ENCODE data around the gene MYO3B. TPM values are rescaled to one million over a fixed set of nuclear protein-coding genes. Genes with fewer than 3 reads are reported as not detected.

MYO3B gene
- total RNA-seq, 1 donor from 2014 or later, result 0.22 TPM

GRCh38 chr2:170336916-170337315 is 159.0 kb downstream of the MYO3B start:
- DNase-seq, result no peak
- H3K27me3 Mint-ChIP-seq (ENCODE audit: unreplicated experiment), result no peaks in the 10 kb centered on the region

GRCh38 chr2:170339322-170339721 is 161.4 kb downstream of the MYO3B start:
- TF ChIP-seq CTCF (IDR thresholded peaks at IDR 0.05; ENCODE audit: partially characterized antibody, unreplicated experiment), result no peak
- Mint-ChIP-seq H3K36me3 (ENCODE audit: unreplicated experiment) (no peaks in the 10 kb centered on the region), H3K4me1 (ENCODE audit: low read depth, unreplicated experiment) (peaks cover 23% of the 10 kb centered on the region), H3K4me3 (ENCODE audit: unreplicated experiment) (no peak overlapping the region), H3K27me3 (ENCODE audit: unreplicated experiment) (no peaks in the 10 kb centered on the region), H3K9me3 (ENCODE audit: unreplicated experiment) (no peaks in the 10 kb centered on the region), H3K27ac (ENCODE audit: unreplicated experiment) (no peak overlapping the region)
- no peak for DNase-seq

More at GRCh38 chr2:170336916-170337315, 159.0 kb downstream of the MYO3B start:
- Mint-ChIP-seq H3K4me3 (ENCODE audit: unreplicated experiment) (no peak overlapping the region), H3K36me3 (ENCODE audit: unreplicated experiment) (no peaks in the 10 kb centered on the region), H3K27ac (ENCODE audit: unreplicated experiment) (no peak overlapping the region), H3K4me1 (ENCODE audit: low read depth, unreplicated experiment) (peaks cover 14% of the 10 kb centered on the region), H3K9me3 (ENCODE audit: unreplicated experiment) (no peaks in the 10 kb centered on the region)
- TF ChIP-seq CTCF (IDR thresholded peaks at IDR 0.05; ENCODE audit: partially characterized antibody, unreplicated experiment), result no peak

- peaks cover 23% of the 10 kb centered on the region for H3K4me1 Mint-ChIP-seq (ENCODE audit: low read depth, unreplicated experiment)
- no peaks in the 10 kb centered on the region for H3K36me3 Mint-ChIP-seq (ENCODE audit: unreplicated experiment)
- no peak for DNase-seq
- TF ChIP-seq CTCF (IDR thresholded peaks at IDR 0.05; ENCODE audit: partially characterized antibody, unreplicated experiment), result no peak
- H3K9me3 Mint-ChIP-seq (ENCODE audit: unreplicated experiment), result no peaks in the 10 kb centered on the region
- no peak overlapping the region for H3K4me3 Mint-ChIP-seq (ENCODE audit: unreplicated experiment)
- no peak overlapping the region for H3K27ac Mint-ChIP-seq (ENCODE audit: unreplicated experiment)
- H3K27me3 Mint-ChIP-seq (ENCODE audit: unreplicated experiment), result no peaks in the 10 kb centered on the region
These were observed 162.1 kb downstream of the MYO3B start for GRCh38 chr2:170339750-170340692.

DNA sequence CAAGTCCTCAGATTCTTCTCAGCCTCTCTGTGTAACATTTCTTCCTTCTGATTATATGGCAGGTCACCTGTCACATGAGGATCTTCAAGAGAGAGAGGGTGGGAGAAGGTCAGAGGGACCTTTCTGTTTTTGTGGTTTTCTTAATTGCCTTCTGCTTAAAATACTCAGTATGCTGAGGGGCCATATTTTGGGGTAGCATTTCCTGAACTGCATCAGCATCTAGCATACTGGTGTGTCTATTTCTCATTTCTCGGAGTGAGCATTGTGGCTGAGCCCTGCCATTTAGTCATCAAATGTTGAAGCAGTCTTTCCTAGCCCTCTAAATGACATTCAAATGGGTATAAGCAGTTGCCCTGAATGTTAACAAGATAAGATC is 162.7 kb downstream of the MYO3B start:
- Mint-ChIP-seq H3K27ac (ENCODE audit: unreplicated experiment) (no peak overlapping the region), H3K36me3 (ENCODE audit: unreplicated experiment) (no peaks in the 10 kb centered on the region), H3K4me3 (ENCODE audit: unreplicated experiment) (no peak overlapping the region), H3K4me1 (ENCODE audit: low read depth, unreplicated experiment) (peaks cover 23% of the 10 kb centered on the region), H3K27me3 (ENCODE audit: unreplicated experiment) (no peaks in the 10 kb centered on the region), H3K9me3 (ENCODE audit: unreplicated experiment) (no peaks in the 10 kb centered on the region)
- no peak for TF ChIP-seq CTCF (IDR thresholded peaks at IDR 0.05; ENCODE audit: partially characterized antibody, unreplicated experiment)
- no peak for DNase-seq
